GM12878 (cell line): ENCODE data around the gene ARHGAP6. TPM values are rescaled to one million over a fixed set of nuclear protein-coding genes. Genes with fewer than 3 reads are reported as not detected.

Experiments used
- HDAC6 ChIP-seq: fragments of 200-600 bp; sonication (generic); IDR thresholded peaks from one replicate; pipeline ENCODE4 v1.8.0; 2017; ENCODE audit warnings: antibody characterized with exemption; ENCODE audit not compliant: unreplicated experiment
- HDGF ChIP-seq: fragments of 450-650 bp; IDR thresholded peaks from 2 replicates; pipeline ENCODE4 v1.6.1; 2016; ENCODE audit warnings: antibody characterized with exemption
- KAT2A ChIP-seq: conservative IDR thresholded peaks from 2 replicates; pipeline ENCODE4 v1.6.1; 2011; ENCODE audit warnings: low read depth, low read length; ENCODE audit not compliant: control insufficient read depth
- polyA plus RNA-seq, 11 experiments: library from polyadenylated mRNA; depleted of rRNA in 4 of 11; unstranded in 6 of 11; stranded (reverse) in 5 of 11; fragments of >200 nt; fragmentation: Nextera tagmentation in 4 of 11; fragmentation: Illumina TruSeq in 1 of 11; extraction: Ambion mirVana in 4 of 11; extraction: Trizol in 1 of 11; gene quantifications; 1 replicate in 1 of 11; 2 replicates in 10 of 11; pipeline versions ENCODE4 v1.2.1 to v1.2.3, GENCODE V29; 2011 to 2016; ENCODE audit warnings: inconsistent platforms in 2 of 11, missing spikeins in 2 of 11, low read depth in 1 of 11
- total RNA-seq, 4 experiments: library from RNA; depleted of rRNA in 3 of 4; stranded (reverse); fragments of >200 nt in 3 of 4; fragmentation: Illumina TruSeq in 1 of 4; extraction: Trizol in 1 of 4; gene quantifications; 2 replicates each; pipeline versions ENCODE4 v1.2.1 to v1.2.3, GENCODE V29; 2013 to 2021
- TF ChIP-seq, protein P1 (sequence below): IDR thresholded peaks from 2 replicates; pipeline ENCODE4 v1.6.1; 2011; ENCODE audit warnings: borderline replicate concordance, low read depth, mild to moderate bottlenecking, moderate library complexity, low read length; ENCODE audit not compliant: insufficient read depth, poor library complexity, severe bottlenecking
- TF ChIP-seq, protein P2 (sequence below): fragments of 450-650 bp; formaldehyde crosslinking; IDR thresholded peaks from 2 replicates; pipeline ENCODE4 v1.4.0; 2022; ENCODE audit warnings: mild to moderate bottlenecking, moderate library complexity

ARHGAP6 gene
- total and polyA plus RNA-seq, 10 of the 15 experiments (the other 5 are each of a cell fraction or from before 2014, with no cell fraction given), result 0.20 to 1.8 (median 0.76) TPM

DNA sequence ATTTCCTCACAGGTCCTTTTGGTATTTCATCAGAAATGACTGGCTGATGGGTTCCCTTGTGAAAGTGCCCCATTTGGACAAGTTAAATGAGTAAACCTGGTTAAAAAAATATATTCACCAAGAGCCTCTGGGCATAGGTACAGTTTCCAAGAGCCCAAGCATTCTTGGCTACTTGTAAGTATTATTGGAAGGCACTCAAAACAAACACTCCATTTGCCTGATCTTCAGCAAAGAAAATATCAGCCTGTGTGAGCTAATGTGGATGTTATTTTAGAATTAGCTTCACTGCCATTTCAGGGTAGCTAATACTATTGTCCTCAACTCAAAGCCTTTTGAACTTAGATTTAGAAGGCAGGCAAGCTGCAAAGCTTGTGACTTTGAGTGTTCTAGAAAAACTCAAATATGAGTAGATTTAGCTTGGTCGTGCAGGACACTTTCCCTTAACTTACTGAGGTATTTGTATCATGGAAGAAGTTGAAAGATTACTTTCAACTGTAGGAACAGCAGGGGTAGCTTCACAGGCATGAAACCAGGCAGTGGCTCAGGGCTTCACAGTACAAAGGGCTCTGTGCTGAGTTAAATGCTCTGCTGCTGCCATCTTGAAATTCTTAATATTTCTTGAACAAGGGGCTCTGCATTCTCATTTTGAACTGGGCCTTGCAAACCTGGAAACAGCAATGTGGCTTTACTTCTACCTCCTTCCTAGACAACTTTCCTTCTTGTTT, 195.3 kb downstream of the ARHGAP6 start (continued):
- TF ChIP-seq, protein P1, sequence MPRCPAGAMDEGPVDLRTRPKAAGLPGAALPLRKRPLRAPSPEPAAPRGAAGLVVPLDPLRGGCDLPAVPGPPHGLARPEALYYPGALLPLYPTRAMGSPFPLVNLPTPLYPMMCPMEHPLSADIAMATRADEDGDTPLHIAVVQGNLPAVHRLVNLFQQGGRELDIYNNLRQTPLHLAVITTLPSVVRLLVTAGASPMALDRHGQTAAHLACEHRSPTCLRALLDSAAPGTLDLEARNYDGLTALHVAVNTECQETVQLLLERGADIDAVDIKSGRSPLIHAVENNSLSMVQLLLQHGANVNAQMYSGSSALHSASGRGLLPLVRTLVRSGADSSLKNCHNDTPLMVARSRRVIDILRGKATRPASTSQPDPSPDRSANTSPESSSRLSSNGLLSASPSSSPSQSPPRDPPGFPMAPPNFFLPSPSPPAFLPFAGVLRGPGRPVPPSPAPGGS, result no peak
- TF ChIP-seq, protein P2, sequence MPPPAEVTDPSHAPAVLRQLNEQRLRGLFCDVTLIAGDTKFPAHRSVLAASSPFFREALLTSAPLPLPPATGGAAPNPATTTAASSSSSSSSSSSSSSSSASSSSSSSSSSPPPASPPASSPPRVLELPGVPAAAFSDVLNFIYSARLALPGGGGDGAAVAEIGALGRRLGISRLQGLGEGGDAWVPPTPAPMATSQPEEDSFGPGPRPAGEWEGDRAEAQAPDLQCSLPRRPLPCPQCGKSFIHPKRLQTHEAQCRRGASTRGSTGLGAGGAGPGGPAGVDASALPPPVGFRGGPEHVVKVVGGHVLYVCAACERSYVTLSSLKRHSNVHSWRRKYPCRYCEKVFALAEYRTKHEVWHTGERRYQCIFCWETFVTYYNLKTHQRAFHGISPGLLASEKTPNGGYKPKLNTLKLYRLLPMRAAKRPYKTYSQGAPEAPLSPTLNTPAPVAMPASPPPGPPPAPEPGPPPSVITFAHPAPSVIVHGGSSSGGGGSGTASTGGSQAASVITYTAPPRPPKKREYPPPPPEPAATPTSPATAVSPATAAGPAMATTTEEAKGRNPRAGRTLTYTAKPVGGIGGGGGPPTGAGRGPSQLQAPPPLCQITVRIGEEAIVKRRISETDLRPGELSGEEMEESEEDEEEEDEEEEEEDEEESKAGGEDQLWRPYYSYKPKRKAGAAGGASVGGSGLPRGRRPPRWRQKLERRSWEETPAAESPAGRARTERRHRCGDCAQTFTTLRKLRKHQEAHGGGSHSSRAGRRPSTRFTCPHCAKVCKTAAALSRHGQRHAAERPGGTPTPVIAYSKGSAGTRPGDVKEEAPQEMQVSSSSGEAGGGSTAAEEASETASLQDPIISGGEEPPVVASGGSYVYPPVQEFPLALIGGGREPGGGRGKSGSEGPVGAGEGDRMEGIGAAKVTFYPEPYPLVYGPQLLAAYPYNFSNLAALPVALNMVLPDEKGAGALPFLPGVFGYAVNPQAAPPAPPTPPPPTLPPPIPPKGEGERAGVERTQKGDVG (CRISPR knock-in tag), result no peak
- no peak for TF ChIP-seq HDGF
- no peak for TF ChIP-seq KAT2A
- no peak for TF ChIP-seq HDAC6
